RWPE1 (cell line): Measurements from ENCODE around the gene ERP27.

Experiments used
- CTCF ChIA-PET: fragments of 350-600 bp; sonication (Branson Sonifier 250); formaldehyde crosslinking; extraction: SDS; loops from one replicate; lab custom pipeline; 2021; lab: Yijun Ruan, JAX
- POLR2A ChIA-PET: fragments of 400-600 bp; formaldehyde crosslinking; extraction: SDS; loops from one replicate; lab custom pipeline; 2020; ENCODE audit warnings: antibody characterized with exemption; ENCODE audit not compliant: low non-redundant PET; lab: Yijun Ruan, JAX
- DNase-seq: peaks from one replicate; pipeline ENCODE4 v3.0.0; 2012; ENCODE audit warnings: low spot score
- H3K27ac ChIP-seq: fragments of 450-650 bp; 2 replicates; pipeline ENCODE4 v1.5.1; 2017
- CTCF ChIP-seq: fragments of 450-650 bp; conservative IDR thresholded peaks from 2 replicates; pipeline ENCODE4 v1.5.1; 2017; ENCODE audit warnings: low read depth, mild to moderate bottlenecking

Gene ERP27

GRCh38 chr12:14930299-14930698 lies 8.0 kb downstream of the ERP27 start:
- no peak for DNase-seq
- ChIA-PET CTCF (no interaction called here), POLR2A (no interaction called here)

GRCh38 chr12:14928931-14929330 lies 9.4 kb downstream of the ERP27 start:
- DNase-seq = peak; percentile 81

More at GRCh38 chr12:14930299-14930698, 8.0 kb downstream of the ERP27 start:
- TF ChIP-seq CTCF = no peak
- no peak overlapping the region for H3K27ac ChIP-seq

GRCh38 chr12:14927267-14927666 lies 11.1 kb downstream of the ERP27 start:
- POLR2A ChIA-PET = no interaction called here
- CTCF ChIA-PET = no interaction called here
- H3K27ac ChIP-seq = no peak overlapping the region

More at GRCh38 chr12:14928931-14929330, 9.4 kb downstream of the ERP27 start:
- no peak for TF ChIP-seq CTCF
- ChIA-PET CTCF (interaction anchor here (0.5 kb wide), 1 partner anchor 299 kb away, joined by 3 read pairs; no protein-coding TSS in a partner anchor), POLR2A (no interaction called here)
- no peak overlapping the region for H3K27ac ChIP-seq

GRCh38 chr12:14924541-14924940 lies 13.8 kb downstream of the ERP27 start:
- no peak for DNase-seq
- TF ChIP-seq CTCF = no peak
- H3K27ac ChIP-seq = no peak overlapping the region
- CTCF ChIA-PET = interaction anchor here (0.5 kb wide), 1 partner anchor 1305 kb away, joined by 3 read pairs; no protein-coding TSS in a partner anchor
- POLR2A ChIA-PET = no interaction called here

More at GRCh38 chr12:14927267-14927666, 11.1 kb downstream of the ERP27 start:
- no peak for DNase-seq
- no peak for TF ChIP-seq CTCF

- no peak overlapping the region for H3K27ac ChIP-seq
- ChIA-PET POLR2A (no interaction called here), CTCF (no interaction called here)
- no peak for TF ChIP-seq CTCF
- DNase-seq = no peak
Measured at GRCh38 chr12:14923944-14924343, 14.4 kb downstream of the ERP27 start.

- no peak overlapping the region for H3K27ac ChIP-seq
- no peak for DNase-seq
- ChIA-PET CTCF (no interaction called here), POLR2A (no interaction called here)
- TF ChIP-seq CTCF = no peak
Measured at GRCh38 chr12:14921218-14921617, 17.1 kb downstream of the ERP27 start.
